HG02981 (cell line): ENCODE results near the gene ZBTB16.
"Not testable (repeated sequence)": the region's sequence is repeated elsewhere in the genome, so short reads cannot be mapped to it uniquely, and the experiment has no call there.

Experiments used
- ATAC-seq: cut with Tn5 transposase; IDR thresholded peaks from one replicate; pipeline ENCODE4 v1.9.1; 2021; ENCODE audit warnings: mild to moderate bottlenecking, moderate library complexity; ENCODE audit not compliant: unreplicated experiment

ZBTB16 gene

GRCh38 chr11:114040706-114041211, 18.8 kb upstream of the ZBTB16 start:
- ATAC-seq, result no peak

- ATAC-seq, result no peak
These were observed 17.3 kb upstream of the ZBTB16 start for GRCh38 chr11:114042234-114042633.

GRCh38 chr11:114044042-114044871, 15.3 kb upstream of the ZBTB16 start:
- ATAC-seq, result no peak

- ATAC-seq, result no peak
These were observed 12.2 kb upstream of the ZBTB16 start for GRCh38 chr11:114047327-114047726.

GRCh38 chr11:114049050-114049449, 10.5 kb upstream of the ZBTB16 start:
- ATAC-seq, result no peak

GRCh38 chr11:114049766-114050165, 9.7 kb upstream of the ZBTB16 start:
- not testable (repeated sequence) for ATAC-seq

- no peak for ATAC-seq
These were observed 9.1 kb upstream of the ZBTB16 start for GRCh38 chr11:114050258-114050927.

- ATAC-seq, result no peak
These were observed 8.0 kb upstream of the ZBTB16 start for GRCh38 chr11:114051558-114051957.

GRCh38 chr11:114052160-114052559, 7.4 kb upstream of the ZBTB16 start:
- no peak for ATAC-seq

- no peak for ATAC-seq
These were observed 6.1 kb upstream of the ZBTB16 start for GRCh38 chr11:114053406-114053805.

- ATAC-seq, result no peak
These were observed 4.7 kb upstream of the ZBTB16 start for GRCh38 chr11:114054806-114055205.

- ATAC-seq, result no peak
These were observed 3.1 kb upstream of the ZBTB16 start for GRCh38 chr11:114056409-114056808.

- ATAC-seq, result no peak
These were observed 2.4 kb upstream of the ZBTB16 start for GRCh38 chr11:114057147-114057546.

GRCh38 chr11:114057605-114058004, 1.9 kb upstream of the ZBTB16 start:
- no peak for ATAC-seq

GRCh38 chr11:114058026-114058706, 1.3 kb upstream of the ZBTB16 start:
- ATAC-seq, result no peak

- no peak for ATAC-seq
These were observed 637 bp upstream of the ZBTB16 start for GRCh38 chr11:114058871-114059277.

- ATAC-seq, result no peak
These were observed 477 bp downstream of the ZBTB16 start for GRCh38 chr11:114059984-114060391.

- no peak for ATAC-seq
These were observed 1.0 kb downstream of the ZBTB16 start for GRCh38 chr11:114060392-114061047.

- ATAC-seq, result no peak
These were observed 1.7 kb downstream of the ZBTB16 start for GRCh38 chr11:114061048-114061680.

GRCh38 chr11:114061681-114062049, 2.2 kb downstream of the ZBTB16 start:
- no peak for ATAC-seq

- ATAC-seq, result no peak
These were observed 2.8 kb downstream of the ZBTB16 start for GRCh38 chr11:114062272-114062671.
